HG03457 (cell line): Measurements from ENCODE around the gene RTP5.
"Not testable (repeated sequence)": the region's sequence is repeated elsewhere in the genome, so short reads cannot be mapped to it uniquely, and the experiment has no call there.

Source experiments
- ATAC-seq: cut with Tn5 transposase; IDR thresholded peaks from one replicate; pipeline ENCODE4 v1.9.1; 2021; ENCODE audit warnings: moderate number of reproducible peaks; ENCODE audit not compliant: unreplicated experiment

The RTP5 gene

DNA sequence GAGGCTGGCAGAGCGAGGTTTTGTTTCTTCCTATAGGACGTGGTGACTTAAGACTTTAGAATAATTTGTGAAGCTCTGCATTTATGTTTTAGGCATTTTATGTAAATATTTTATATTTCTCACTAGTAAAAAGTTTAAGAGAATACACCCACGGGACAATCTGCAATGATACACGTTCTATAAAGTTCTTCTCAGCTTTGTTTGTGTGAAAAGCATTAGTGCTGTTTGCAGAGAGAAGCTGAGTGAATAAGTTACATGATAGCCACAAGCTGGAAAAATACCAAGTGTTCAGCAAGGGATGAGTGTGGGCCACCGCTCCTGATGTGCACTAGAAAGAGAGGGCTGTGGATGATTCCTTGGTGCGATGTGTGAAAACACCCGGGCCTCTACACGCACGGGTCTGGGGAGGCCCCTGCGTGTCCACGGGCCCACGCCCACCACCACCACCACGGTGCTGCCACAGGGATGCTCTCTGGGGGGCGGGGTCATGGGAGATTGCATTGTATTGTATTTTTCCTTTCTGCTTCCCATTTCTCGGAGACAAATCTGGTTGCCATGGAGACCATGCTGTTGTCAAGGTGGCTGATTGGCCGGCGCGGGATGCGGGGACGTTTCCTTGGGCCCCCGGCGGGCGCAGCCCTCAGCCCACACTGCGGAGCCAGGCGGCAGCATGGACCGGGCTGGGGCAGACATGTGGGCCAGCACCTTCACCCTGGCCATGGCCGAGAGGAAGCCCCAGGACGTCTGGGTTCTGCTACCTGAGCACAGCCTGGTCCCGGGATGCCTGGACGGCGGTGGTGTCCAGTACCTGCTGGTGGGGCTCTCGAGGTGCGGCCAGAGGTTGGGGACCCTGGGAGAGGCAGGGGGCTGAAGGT is at the start of gene RTP5:
RTP5 (plus strand) TSS at position 643 of the 875 bp plus-strand sequence; CDS start at position 671, 28 bp downstream.
- no peak for ATAC-seq

DNA sequence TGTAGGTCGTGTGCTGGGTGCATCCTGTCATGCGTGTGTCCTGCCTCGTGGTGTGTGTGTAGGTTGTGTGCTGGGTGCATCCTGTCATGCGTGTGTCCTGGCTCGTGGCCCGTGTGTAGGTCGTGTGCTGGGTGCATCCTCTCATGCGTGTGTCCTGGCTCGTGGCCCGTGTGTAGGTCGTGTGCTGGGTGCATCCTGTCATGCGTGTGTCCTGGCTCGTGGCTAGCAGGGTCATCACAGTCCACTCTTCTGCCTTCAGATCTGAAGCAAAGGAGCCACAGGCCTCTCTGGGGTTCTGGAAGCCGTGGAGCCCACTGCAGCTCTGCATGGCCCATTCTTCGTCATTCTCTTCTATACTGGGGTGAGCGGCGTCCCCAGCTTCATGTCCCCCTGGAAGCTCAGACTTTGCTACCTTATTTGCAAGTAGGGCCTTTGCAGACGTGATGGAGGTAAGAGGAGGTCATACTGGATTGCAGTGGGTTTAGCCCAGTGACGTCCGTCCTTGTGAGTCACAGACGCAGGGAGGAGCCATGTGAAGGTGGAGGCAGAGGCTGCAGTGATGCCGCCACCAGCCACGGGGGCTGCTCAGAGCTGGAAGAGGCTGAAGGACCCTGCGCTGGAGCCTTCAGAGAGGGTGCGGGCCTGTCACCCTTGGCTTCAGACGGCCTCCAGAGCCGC is 49.4 kb upstream of the RTP5 start:
- not testable (repeated sequence) for ATAC-seq

DNA sequence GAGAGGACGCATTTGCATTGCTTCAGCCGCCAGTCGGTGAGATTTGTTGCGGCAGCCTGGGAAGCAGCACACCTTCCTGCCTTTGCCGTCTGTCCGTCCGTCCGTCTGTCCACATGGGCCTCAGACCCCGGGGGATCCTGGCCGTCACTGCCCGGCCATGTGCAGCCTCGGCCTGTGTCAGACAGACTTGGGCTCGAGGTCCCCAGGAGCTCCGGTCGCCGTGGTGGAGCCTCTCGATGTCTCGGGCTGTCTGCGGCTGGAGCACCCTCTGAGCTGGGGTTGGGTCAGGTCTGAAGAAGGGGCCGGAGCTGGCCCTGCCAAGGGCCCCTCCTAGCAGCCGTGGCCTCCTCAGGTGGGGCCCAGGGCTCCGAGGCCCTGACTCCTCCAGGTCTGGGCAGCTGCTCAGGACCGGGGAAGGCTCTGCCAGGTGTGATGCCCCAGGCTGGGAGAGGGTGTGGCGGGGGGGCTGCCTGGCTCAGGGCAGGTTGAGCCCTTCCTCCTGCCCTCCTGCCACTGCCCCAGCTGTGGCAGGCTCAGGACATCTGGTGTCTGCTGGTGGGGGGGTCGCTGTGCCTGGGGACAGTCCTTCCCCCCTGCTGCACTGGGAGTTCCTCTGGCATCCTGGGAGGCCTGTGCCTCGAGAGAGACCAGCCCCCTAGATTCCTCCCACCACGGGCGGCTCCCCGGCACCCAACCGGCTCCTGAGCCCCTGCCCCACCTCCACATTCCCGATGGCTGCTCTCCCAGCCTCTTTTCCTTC is 48.7 kb upstream of the RTP5 start:
- no peak for ATAC-seq

DNA sequence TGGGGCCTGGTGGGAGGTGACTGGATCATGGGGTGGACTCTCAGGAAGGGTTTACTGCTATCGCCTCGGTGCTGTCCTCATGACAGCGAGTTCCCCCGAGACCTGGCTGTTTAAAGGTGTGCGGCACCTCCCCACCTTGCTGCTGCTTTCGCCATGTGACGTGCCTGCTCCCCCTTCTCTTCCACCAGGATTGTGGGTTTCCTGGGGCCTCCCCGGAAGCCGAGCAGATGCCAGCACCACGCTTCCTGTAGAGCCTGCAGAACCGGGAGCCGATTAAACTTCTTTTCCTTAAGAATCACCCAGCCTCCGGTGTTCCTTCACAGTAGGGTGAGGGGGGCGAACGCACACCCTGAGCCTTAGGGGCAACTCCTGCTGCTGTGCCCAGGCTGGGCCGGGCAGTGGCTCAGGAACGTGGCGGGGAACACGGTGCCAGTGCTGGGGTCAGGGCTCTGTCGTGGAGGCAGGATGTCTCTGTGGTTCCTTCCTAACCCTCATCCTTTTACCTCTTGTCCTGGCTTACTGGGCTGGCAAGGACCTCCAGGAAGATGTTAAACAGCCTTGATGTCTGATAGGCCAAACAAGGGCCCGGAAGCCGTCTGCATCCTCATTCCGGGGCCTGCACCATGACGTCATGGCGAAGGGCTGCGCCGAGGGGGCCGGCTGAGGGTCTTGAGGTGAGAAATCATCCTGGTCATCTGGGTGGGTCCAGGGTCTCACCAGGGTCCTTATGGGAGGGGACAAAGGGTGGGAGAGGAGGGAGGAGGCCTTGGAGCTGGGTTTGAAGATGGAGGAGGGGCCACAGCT is 47.9 kb upstream of the RTP5 start:
- ATAC-seq: no peak

DNA sequence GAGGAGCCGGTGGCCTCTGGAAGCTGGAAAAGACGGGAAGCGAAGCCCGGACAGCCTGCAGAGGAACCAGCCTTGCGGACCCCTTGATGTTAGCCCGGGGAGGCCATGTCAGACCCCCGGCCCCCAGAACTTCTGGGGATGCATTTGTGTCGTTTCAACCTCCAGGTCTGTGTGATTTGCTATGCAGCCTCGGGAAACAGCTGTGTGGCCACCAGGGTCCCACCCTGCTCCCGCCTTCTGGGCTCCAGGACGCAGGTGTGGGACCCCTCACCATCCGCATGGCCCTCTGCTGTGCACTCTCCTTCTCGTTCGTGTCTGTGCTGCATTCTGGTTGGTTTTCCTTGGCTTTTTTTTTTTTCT is 47.3 kb upstream of the RTP5 start:
- ATAC-seq: no peak

DNA sequence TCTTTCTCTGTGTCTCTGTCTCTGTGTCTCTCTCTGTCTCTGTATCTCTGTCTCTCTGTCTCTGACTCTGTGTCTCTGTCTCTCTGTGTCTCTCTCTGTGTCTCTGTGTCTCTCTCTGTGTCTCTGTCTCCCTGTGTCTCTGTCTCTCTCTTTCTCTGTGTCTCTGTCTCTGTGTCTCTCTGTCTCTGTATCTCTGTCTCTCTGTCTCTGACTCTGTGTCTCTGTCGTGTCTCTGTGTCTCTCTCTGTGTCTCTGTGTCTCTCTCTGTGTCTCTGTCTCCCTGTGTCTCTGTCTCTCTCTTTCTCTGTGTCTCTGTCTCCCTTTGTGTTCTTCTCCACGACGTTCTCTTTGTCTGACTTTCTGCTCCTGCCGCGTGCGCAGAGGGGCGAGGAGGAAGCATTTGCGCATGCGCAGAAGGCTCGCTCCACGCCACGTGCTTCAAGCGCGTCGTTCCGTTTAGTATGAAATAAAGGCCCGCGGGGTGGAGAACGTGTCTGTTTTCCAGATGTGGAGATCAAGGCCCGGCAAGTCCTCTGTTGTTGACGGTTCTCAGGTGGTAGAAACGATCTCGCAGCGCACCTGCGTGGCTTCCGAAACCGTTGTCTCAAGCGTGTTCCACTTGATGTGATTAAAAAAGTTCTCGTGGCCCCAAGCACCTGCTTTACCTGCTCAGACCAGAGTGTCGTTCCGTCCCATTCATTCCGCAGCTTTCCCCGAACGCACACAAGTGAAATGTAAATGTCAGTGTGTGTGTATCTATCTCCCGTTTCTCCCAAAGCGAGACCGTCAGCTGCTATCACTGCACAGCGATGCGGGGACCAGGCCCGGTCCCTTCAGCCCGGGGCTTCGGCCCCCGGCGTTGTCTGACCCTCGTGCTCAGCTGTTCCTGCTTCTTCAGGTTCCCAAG is 45.7 kb upstream of the RTP5 start:
- ATAC-seq: not testable (repeated sequence)

DNA sequence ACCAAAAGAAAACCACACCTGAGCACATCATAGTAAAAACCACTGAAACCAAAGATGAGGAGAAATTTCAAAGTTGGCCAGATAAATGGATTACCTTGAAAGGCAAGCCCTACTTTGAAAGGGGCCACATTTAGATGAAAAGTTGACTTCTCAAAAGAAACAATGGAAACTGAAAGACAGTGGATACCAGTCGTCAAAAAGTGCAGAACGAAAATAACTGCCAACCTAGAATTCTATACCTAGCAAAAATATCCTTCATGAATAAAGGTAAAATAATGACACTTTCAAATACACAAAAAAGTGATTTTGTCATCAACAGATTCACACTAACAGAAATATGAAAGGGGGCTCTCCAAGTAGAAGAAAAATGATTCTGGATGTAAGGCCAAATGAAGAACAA is 42.1 kb upstream of the RTP5 start:
- ATAC-seq: no peak

DNA sequence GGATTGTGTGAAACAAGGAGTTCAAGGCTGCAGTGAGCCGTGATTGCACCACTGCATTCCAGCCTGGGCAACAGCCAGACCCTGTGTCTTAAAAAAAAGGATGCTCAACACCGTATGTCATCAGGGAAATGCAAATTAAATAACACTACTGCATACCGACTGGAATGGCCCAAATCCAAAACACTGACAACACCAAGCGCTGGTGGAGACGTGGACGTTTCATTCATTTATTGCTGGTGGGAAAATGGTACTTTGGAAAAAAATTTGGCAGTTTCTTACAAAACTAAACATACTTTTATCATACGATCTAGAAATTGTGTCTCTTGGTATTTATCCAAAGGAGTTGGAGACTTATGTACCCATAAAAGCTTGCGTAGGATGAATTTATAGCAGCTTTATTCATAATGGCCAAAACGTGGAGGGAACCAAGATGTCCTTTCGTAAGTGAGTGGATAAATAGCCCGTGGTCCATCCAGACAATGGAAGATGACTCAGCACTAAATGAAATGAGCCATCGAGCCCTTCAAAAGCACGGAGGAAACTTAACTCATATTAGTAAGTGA is 36.3 kb upstream of the RTP5 start:
- no peak for ATAC-seq

DNA sequence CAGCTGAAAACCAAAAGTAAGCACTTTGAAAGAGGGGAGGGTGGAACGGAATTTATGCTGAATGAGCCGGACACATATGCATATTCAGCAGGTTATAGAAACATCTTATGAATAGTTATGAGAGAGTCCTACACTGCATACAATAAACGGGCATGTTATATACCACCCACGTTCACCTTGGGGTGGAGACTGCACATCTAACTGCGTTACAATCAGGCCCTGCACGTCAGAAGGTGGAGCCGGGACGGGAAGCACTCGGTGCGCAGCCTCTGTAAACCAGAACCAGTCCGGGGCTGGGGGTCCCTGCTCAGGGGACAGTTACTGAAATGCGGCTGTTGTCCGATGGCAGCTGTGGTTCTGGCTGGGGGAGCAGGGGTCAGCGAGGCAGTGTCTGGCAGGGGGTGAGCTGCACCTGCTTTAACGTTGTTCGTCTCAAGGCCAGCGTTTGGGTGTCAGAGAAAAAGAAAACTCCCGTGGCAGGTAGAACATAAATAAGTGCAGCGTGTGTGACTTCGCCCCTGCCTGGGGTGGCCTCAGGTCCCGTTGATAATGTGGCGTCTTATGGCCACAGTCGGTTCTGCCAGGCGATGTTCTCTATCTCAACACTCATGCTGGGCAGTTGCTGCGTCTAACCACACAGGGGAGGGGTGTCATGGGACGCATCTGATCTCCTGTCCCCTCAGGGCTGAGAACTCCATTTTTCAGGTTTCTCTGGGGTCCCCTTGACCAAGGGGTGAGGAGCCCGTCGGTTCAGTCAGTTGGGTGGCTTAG is 35.6 kb upstream of the RTP5 start:
- not testable (repeated sequence) for ATAC-seq

DNA sequence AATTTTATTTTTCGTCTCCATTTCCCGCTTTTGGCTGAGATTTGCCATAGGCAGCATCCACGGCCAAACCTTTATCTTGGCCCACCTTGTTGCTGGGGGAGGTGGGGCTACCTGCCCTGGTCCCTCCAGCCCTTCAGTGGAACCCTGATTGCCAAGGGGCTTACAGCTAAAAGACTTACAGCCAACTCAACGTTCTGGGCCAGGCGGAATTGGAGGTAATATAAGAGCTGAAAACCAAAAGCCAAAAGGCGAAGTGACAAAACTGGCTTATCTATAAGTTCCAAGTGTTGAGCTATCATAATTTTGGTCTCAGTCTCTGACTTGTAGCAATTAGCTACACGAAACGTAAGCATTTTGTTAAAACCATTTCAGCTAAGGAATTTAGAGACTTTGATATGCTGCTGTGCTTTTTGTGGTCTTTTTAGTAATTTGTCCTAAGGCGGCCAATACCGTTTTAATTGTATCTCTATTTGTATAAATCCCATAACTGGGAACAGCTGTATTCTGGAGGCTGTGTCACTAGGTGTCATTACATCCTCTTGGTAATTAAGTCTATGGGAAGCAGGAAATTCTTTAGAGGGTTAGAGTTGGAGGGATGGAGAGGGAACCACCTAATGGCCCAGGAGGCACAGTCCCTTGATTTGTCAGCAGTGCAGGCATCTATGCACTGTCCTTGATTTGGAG is 34.9 kb upstream of the RTP5 start:
- ATAC-seq: no peak

DNA sequence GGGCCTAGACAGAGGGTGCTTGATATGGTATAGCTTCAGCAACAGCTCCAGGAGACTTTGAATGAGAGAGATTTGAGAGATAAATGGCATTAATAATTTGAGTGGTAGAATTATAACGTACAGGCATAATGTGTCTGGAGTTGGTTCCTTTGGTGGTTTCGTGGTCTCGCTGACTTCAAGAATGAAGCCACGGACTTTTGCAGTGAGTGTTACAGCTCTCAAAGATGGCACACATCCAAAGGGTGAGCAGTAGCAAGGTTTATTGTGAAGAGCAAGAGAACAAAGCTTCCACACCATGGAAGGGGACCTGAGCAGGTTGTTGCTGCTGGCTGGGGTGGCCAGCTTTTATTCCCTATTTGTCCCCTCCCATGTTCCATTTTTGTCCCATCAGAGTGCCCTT is 33.9 kb upstream of the RTP5 start:
- ATAC-seq: no peak

DNA sequence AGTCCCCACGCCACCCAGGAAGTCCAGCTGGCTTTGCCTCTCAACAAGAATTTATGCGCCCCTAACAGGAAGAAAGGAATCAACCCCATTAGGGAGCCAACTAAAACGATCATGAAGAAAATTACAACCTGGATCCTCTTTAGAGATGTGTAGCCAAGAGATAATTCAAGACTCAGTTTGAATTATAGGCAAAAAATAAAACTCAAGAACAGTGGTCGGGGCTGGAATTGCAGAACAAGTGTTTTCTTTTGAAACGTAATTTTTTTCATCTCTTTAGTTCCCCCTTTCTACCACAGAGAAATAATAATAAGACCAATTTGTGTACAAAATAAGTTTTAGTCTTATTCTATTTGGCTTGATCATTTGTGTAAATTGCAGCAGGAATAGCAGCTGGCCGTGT is 33.2 kb upstream of the RTP5 start:
- no peak for ATAC-seq

DNA sequence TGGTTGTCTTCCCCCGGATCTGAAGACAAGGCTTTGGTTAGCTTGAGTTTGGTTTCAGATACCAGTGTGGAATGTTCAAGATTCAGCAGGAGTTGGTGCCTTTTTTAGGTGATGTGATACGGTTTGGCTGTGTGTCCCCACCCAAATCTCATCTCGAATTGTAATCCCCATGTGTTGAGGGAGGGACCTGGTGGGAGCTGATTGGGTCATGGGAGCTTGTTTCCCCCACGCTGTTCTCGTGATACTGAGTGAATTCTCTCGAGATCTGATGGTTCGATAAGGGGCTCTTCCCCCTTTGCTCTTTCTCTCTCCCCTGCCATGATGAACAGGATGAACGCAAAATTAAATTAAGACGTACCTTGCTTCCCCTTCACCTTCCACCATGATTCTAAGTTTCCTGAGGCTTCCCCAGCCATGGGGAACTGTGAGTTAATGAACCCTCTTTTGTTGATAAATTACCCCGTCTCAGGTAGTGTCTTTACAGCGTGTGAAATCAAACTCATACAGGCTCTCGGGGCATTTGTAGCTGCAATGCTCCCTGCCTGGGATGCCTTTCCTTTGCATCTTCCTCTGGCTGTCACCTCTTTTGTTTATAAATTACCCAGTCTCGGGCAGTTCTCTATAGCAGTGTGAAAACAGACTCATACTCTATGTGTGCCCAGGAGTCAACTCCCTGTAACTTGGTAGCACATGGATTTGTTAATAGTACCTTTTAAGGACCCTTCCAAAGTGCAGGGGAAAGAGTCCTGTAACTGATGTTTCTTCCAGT is 32.1 kb upstream of the RTP5 start:
- no peak for ATAC-seq

DNA sequence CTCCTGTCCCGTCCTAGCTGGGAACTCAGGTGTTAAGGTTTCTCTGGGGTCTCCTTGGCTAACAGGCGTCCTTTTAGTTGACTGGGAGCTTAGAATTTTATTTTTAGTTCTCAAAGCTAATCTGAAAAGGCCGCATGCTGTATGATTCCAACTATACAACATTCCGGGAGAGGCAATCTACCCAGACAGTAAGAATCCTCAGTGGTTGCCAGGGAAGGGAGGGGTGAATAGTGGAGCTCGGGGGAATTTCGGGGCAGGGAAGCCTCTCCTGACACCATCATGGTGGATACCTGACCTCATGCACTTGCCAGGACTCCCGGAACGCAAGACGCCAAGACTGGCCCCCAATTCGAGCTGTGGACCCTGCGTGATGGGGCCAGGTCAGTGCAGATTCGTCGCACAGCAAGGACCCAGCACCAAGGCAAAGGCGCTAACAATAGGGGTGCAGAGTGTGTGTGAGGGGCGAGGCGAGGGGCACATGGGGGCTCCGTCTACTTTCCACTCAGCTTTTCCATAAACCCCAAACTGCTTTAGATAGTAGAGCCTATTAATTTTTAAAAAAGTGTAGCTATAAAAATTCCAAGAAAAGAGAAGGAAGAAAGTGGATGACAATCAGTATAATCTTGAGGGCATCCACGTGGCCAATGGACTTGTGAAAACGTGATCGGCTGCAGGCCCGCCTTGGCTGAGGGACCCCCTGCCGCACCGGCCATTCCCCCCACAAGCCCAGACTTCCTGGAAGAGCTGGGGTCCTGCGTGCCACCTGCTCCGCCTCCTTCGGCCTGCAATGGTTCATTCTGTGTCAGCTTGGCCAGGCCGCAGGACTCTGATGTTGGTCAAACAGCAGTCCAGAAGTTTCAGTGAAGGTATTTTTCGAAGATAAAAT is 28.1 kb upstream of the RTP5 start:
- no peak for ATAC-seq

DNA sequence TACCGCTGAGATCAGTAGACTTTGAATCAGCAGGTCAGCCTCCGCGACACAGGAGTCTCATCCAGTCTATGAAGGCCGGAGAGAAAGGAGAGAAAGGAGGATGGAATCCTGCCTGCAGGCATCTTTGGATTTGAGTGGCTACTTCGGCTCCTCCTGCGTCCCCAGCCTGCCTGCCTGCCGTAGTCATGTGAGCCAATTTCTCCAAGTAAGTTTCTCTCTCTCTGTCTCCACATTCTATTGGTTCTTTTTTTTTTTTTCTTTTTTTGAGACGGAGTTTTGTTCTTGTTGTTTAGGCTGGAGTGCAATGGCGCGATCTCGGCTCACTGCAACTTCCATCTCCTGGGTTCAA is 27.5 kb upstream of the RTP5 start:
- no peak for ATAC-seq

DNA sequence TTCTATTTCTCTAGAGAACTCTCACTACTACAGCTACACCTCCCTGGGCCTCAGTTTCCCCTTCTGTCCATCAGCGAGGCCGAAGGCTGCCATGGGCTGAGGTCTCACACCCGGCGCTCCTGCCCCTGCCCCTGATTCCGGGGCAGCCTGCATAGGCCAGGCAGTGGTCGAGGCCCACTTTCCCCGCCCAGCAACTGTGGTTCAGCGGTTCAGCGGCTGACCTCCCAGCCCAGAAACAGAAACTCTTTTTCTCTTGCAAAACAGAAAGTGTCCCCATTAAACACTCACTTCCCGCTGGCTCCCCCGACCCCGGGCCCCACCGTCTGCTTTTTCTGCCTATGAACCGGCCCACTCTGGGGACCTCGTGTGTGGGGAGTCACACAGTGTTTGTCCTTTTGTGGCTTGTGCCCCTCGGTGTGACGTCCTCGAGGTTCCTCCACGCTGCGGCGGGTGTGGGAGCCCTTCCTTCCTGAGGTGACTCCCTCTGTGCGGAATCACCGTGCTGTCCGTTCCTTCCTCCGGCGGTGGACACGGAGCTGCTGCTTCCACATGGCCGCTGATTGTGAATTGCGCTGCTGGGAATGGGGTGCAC is 26.8 kb upstream of the RTP5 start:
- no peak for ATAC-seq
